GM23338 (cell line): ENCODE measurements around the gene LRRC58. TPM values are rescaled to one million over a fixed set of nuclear protein-coding genes. Genes with fewer than 3 reads are reported as not detected.

Source experiments
- ATAC-seq: fragments of 200-7000 bp; cut with Tn5 transposase; 3 replicates; pipeline ENCODE4 v1.9.1; 2020
- DNase-seq: peaks from one replicate; pipeline ENCODE4 v3.0.0-alpha.2; 2015; ENCODE audit warnings: low spot score
- H2AFZ ChIP-seq: fragments of 200-600 bp; sonication (generic); 2 replicates; pipeline ENCODE4 v1.8.0; 2016; ENCODE audit warnings: antibody characterized with exemption, mild to moderate bottlenecking, moderate library complexity
- H3F3A ChIP-seq: fragments of 200-600 bp; sonication (generic); replicated peaks from 2 replicates; pipeline ENCODE4 v1.8.0; 2017; ENCODE audit warnings: antibody characterized with exemption, mixed run types, low read depth
- H3K27ac ChIP-seq: fragments of 200-600 bp; sonication (generic); 2 replicates; pipeline ENCODE4 v1.6.1; 2016; ENCODE audit warnings: low read depth
- H3K27me3 ChIP-seq: fragments of 200-600 bp; sonication (generic); 2 replicates; pipeline ENCODE4 v1.8.0; 2016; ENCODE audit warnings: mild to moderate bottlenecking, mixed run types, moderate library complexity; ENCODE audit not compliant: insufficient read depth
- H3K36me3 ChIP-seq: fragments of 200-600 bp; sonication (generic); 2 replicates; pipeline ENCODE4 v1.8.0; 2016; ENCODE audit warnings: mild to moderate bottlenecking; ENCODE audit not compliant: insufficient read depth
- H3K4me1 ChIP-seq: fragments of 200-600 bp; sonication (generic); 2 replicates; pipeline ENCODE4 v1.8.0; 2016; ENCODE audit warnings: mild to moderate bottlenecking, moderate library complexity; ENCODE audit not compliant: insufficient read depth
- H3K4me2 ChIP-seq: fragments of 200-600 bp; sonication (generic); 2 replicates; pipeline ENCODE4 v1.7.1; 2017; ENCODE audit warnings: mixed run types
- H3K4me3 ChIP-seq: fragments of 200-600 bp; sonication (generic); 2 replicates; pipeline ENCODE4 v1.6.1; 2016; ENCODE audit warnings: mixed run types
- H3K79me2 ChIP-seq: fragments of 200-600 bp; sonication (generic); replicated peaks from 2 replicates; pipeline ENCODE4 v1.8.0; 2017; ENCODE audit warnings: mild to moderate bottlenecking; ENCODE audit not compliant: insufficient read depth
- H3K9me2 ChIP-seq: fragments of 200-600 bp; sonication (generic); 2 replicates; pipeline ENCODE4 v1.8.0; 2017; ENCODE audit not compliant: insufficient read depth
- H4K20me1 ChIP-seq: fragments of 200-600 bp; sonication (generic); replicated peaks from 2 replicates; pipeline ENCODE4 v1.8.0; 2017; ENCODE audit warnings: mild to moderate bottlenecking; ENCODE audit not compliant: insufficient read depth
- H3K27ac Mint-ChIP-seq: 2 replicates; pipeline ENCODE4 v1.8.0; 2020; ENCODE audit warnings: inconsistent platforms, mild to moderate bottlenecking, moderate library complexity, mixed read lengths
- H3K27me3 Mint-ChIP-seq: 3 replicates; pipeline ENCODE4 v1.8.0; 2022; ENCODE audit warnings: low read depth, mild to moderate bottlenecking, moderate library complexity, mixed read lengths, inconsistent platforms; ENCODE audit not compliant: insufficient read depth, poor library complexity
- H3K36me3 Mint-ChIP-seq: 3 replicates; pipeline ENCODE4 v1.8.0; 2021; ENCODE audit warnings: low read depth, mild to moderate bottlenecking, inconsistent platforms, moderate library complexity, mixed read lengths
- H3K4me1 Mint-ChIP-seq: 3 replicates; pipeline ENCODE4 v1.8.0; 2020; ENCODE audit warnings: mild to moderate bottlenecking, inconsistent platforms, mixed read lengths
- H3K4me3 Mint-ChIP-seq: 3 replicates; pipeline ENCODE4 v1.8.0; 2021; ENCODE audit warnings: moderate library complexity, mild to moderate bottlenecking, inconsistent platforms, mixed read lengths
- H3K9me3 Mint-ChIP-seq: 3 replicates; pipeline ENCODE4 v1.8.0; 2020; ENCODE audit warnings: moderate library complexity, mild to moderate bottlenecking, inconsistent platforms, mixed read lengths
- CREB1 ChIP-seq: fragments of 250-450 bp; sonication (Bioruptor Pico); IDR thresholded peaks from 2 replicates; pipeline ENCODE4 v1.5.0; 2020; ENCODE audit warnings: low read depth, mild to moderate bottlenecking, moderate library complexity
- CTCF ChIP-seq, 2 experiments: fragments of 200-600 bp in 1 of 2; sonication (generic) in 1 of 2; conservative IDR thresholded peaks; 2 replicates each; pipeline versions ENCODE4 v1.5.1 to v1.6.1; 2016 to 2017; ENCODE audit warnings: antibody characterized with exemption in 2 of 2, low read depth in 2 of 2, mild to moderate bottlenecking in 2 of 2, moderate library complexity in 1 of 2
- EZH2phosphoT487 ChIP-seq: fragments of 200-600 bp; sonication (generic); IDR thresholded peaks from one replicate; pipeline ENCODE4 v1.8.1; 2018; ENCODE audit warnings: antibody characterized with exemption; ENCODE audit not compliant: unreplicated experiment
- JUNB ChIP-seq: IDR thresholded peaks from one replicate; pipeline ENCODE4 v1.6.1; 2016; ENCODE audit warnings: antibody characterized with exemption; ENCODE audit not compliant: unreplicated experiment
- NANOG ChIP-seq: IDR thresholded peaks from 2 replicates; pipeline ENCODE4 v1.6.1; 2016; ENCODE audit warnings: antibody characterized with exemption, borderline replicate concordance
- POLR2AphosphoS5 ChIP-seq: IDR thresholded peaks from 2 replicates; pipeline ENCODE4 v1.6.1; 2016; ENCODE audit warnings: antibody characterized with exemption, low read depth
- REST ChIP-seq: IDR thresholded peaks from one replicate; pipeline ENCODE4 v1.6.1; 2018; ENCODE audit warnings: antibody characterized with exemption; ENCODE audit not compliant: unreplicated experiment
- STAT1 ChIP-seq: IDR thresholded peaks from one replicate; pipeline ENCODE4 v1.6.1; 2016; ENCODE audit warnings: antibody characterized with exemption; ENCODE audit not compliant: unreplicated experiment
- ZNF114 ChIP-seq: fragments of 250-450 bp; sonication (Bioruptor Pico); IDR thresholded peaks from 2 replicates; pipeline ENCODE4 v1.5.0; 2020; ENCODE audit warnings: mild to moderate bottlenecking, moderate library complexity
- ZNF331 ChIP-seq: fragments of 250-450 bp; sonication (Bioruptor Pico); IDR thresholded peaks from 2 replicates; pipeline ENCODE4 v1.5.0; 2020; ENCODE audit warnings: low read depth, mild to moderate bottlenecking, moderate library complexity
- ZNF462 ChIP-seq: fragments of 250-450 bp; sonication (Bioruptor Pico); IDR thresholded peaks from 2 replicates; pipeline ENCODE4 v1.5.0; 2020; ENCODE audit warnings: mild to moderate bottlenecking, moderate library complexity
- polyA plus RNA-seq: library from polyadenylated mRNA; unstranded; fragments of >200 nt; fragmentation: Nextera tagmentation; extraction: Ambion mirVana; gene quantifications from 2 replicates; pipeline ENCODE4 v1.2.1, GENCODE V29; 2016
- total RNA-seq: library from RNA; depleted of rRNA; stranded (reverse); fragments of >200 nt; shearing (Covaris generic); gene quantifications from 2 replicates; pipeline ENCODE4 v1.2.3, GENCODE V29; 2014

LRRC58 gene
- total and polyA plus RNA-seq, 2 experiments from 2014 or later, result 7.0 to 23.8 TPM

GRCh38 chr3:120369037-120369467, 19.9 kb upstream of the LRRC58 start:
- peaks cover 4% of the 10 kb centered on the region; the same call in 1 of the 3 replicates for H3K9me3 Mint-ChIP-seq
- no peaks in the 10 kb centered on the region; the same call in 1 of the 2 replicates for H3K27me3 ChIP-seq
- no peak overlapping the region for H3K4me2 ChIP-seq
- H3K27ac ChIP-seq, result no peak overlapping the region
- TF ChIP-seq ZNF114 (CRISPR knock-in tag), result no peak
- no peak for TF ChIP-seq POLR2AphosphoS5
- no peak overlapping the region for H3K27ac Mint-ChIP-seq
- no peaks in the 10 kb centered on the region for H3K36me3 Mint-ChIP-seq
- no peaks in the 10 kb centered on the region for H3K4me1 Mint-ChIP-seq
- H4K20me1 ChIP-seq, result no peaks in the 10 kb centered on the region
- no peak for ATAC-seq
- H2AFZ ChIP-seq, result no peak overlapping the region
- H3K27me3 Mint-ChIP-seq, result no peaks in the 10 kb centered on the region
- no peaks in the 10 kb centered on the region for H3K9me2 ChIP-seq
- no peaks in the 10 kb centered on the region for H3K4me1 ChIP-seq
- H3K4me3 ChIP-seq, result no peak overlapping the region
- no peak overlapping the region for H3K4me3 Mint-ChIP-seq
- H3K36me3 ChIP-seq, result no peaks in the 10 kb centered on the region
- DNase-seq, result no peak
- H3K79me2 ChIP-seq, result no peaks in the 10 kb centered on the region
- H3F3A ChIP-seq, result no peaks in the 10 kb centered on the region

GRCh38 chr3:120368172-120368571, 19.0 kb upstream of the LRRC58 start:
- Histone ChIP-seq H3F3A (no peaks in the 10 kb centered on the region), H3K27ac (no peak overlapping the region), H3K4me3 (no peak overlapping the region), H3K36me3 (no peaks in the 10 kb centered on the region), H3K79me2 (no peaks in the 10 kb centered on the region), H3K27me3 (no peaks in the 10 kb centered on the region; the same call in 1 of the 2 replicates), H3K4me1 (no peaks in the 10 kb centered on the region), H3K9me2 (no peaks in the 10 kb centered on the region), H2AFZ (no peak overlapping the region), H3K4me2 (no peak overlapping the region), H4K20me1 (no peaks in the 10 kb centered on the region)
- Mint-ChIP-seq H3K27ac (no peak overlapping the region), H3K9me3 (peaks cover 4% of the 10 kb centered on the region; the same call in 1 of the 3 replicates), H3K4me3 (no peak overlapping the region), H3K36me3 (no peaks in the 10 kb centered on the region), H3K4me1 (no peaks in the 10 kb centered on the region), H3K27me3 (no peaks in the 10 kb centered on the region)
- no peak for TF ChIP-seq STAT1
- TF ChIP-seq JUNB, result no peak
- TF ChIP-seq ZNF462 (CRISPR knock-in tag), result no peak
- TF ChIP-seq ZNF331 (CRISPR knock-in tag), result no peak
- TF ChIP-seq CTCF (conservative IDR thresholded peaks at IDR 0.05; ENCODE audit: low read depth in 2 of 2), result no peak
- no peak for TF ChIP-seq CREB1 (CRISPR knock-in tag)
- TF ChIP-seq POLR2AphosphoS5, result no peak
- no peak for TF ChIP-seq NANOG
- no peak for TF ChIP-seq ZNF114 (CRISPR knock-in tag)
- no peak for TF ChIP-seq EZH2phosphoT487
- TF ChIP-seq REST, result no peak
- no peak for DNase-seq
- no peak for ATAC-seq
